Ovary (tissue), 3 donors: ENCODE results near the gene YWHAG.

Experiments used
- EP300 ChIP-seq: sonication (generic); formaldehyde crosslinking; IDR thresholded peaks from one replicate; pipeline ENCODE4 v1.6.1; 2017; ENCODE audit warnings: antibody characterized with exemption
- POLR2A ChIP-seq: fragments of 450-650 bp; IDR thresholded peaks from one replicate; pipeline ENCODE4 v1.6.1; 2017; ENCODE audit warnings: antibody characterized with exemption, mild to moderate bottlenecking, moderate library complexity
- TF ChIP-seq, protein P1 (sequence below), 3 donors: fragments of 450-650 bp in 2 of 3; fragments of 200-600 bp in 1 of 3; IDR thresholded peaks; one replicate each; pipeline versions ENCODE4 v1.5.1 to v1.8.0; 2016 to 2022; ENCODE audit warnings: antibody characterized with exemption in 3 of 3, mild to moderate bottlenecking in 1 of 3
- donor health status: DM: no; HTN: no; CAD: no.

DNA sequence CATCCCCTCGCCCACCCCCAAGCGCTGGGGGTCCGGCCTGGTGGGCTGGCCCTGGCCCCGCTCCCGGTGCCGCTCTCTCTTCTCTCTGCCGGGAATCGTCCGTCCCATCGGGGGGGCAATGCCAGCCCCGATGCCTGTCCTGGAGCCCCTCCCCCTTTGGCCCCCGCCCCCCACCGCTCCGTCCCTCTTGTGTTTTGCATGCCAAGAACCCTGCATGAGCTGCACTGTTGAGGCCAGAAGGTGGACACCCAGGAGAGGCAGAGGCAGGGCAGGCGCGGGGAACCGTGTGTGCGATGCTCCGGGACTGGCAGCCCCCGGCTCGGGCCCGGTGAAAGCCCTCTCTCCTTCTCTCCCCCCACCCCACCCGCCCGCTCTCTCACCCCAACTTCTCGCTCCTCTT is 78.4 kb downstream of the YWHAG start:
- TF ChIP-seq POLR2A (no peak), EP300 (no peak)
- TF ChIP-seq, protein P1, sequence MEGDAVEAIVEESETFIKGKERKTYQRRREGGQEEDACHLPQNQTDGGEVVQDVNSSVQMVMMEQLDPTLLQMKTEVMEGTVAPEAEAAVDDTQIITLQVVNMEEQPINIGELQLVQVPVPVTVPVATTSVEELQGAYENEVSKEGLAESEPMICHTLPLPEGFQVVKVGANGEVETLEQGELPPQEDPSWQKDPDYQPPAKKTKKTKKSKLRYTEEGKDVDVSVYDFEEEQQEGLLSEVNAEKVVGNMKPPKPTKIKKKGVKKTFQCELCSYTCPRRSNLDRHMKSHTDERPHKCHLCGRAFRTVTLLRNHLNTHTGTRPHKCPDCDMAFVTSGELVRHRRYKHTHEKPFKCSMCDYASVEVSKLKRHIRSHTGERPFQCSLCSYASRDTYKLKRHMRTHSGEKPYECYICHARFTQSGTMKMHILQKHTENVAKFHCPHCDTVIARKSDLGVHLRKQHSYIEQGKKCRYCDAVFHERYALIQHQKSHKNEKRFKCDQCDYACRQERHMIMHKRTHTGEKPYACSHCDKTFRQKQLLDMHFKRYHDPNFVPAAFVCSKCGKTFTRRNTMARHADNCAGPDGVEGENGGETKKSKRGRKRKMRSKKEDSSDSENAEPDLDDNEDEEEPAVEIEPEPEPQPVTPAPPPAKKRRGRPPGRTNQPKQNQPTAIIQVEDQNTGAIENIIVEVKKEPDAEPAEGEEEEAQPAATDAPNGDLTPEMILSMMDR (IDR thresholded peaks at IDR 0.05) = no peak
